Renal pelvis (tissue), 3 donors: ENCODE results near the gene KCNA5. TPM values are rescaled to one million over a fixed set of nuclear protein-coding genes. Genes with fewer than 3 reads are reported as not detected.

ENCODE experiments used
- polyA plus RNA-seq, 3 donors: library from polyadenylated mRNA; unstranded; fragments of 120-200 nt; gene quantifications; one replicate each; pipeline ENCODE4 v1.2.1, GENCODE V29; 2013; ENCODE audit not compliant: insufficient read length in 3 of 3

Gene KCNA5
- polyA plus RNA-seq, 3 donors = 1.6 to 2.4 (median 1.7) TPM

Other genes with a start within 250 kb of the KCNA5 start
- under 1 TPM; 0.14 to 0.31 (median 0.16) TPM for gene KCNA1, start 134.0 kb upstream of the KCNA5 start, polyA plus RNA-seq